B cell (primary cell): Measurements from ENCODE around the gene FASLG.

Source experiments
- CTCF ChIP-seq: fragments of 200-600 bp; IDR thresholded peaks from one replicate; pipeline ENCODE4 v1.8.0; 2022; ENCODE audit warnings: antibody characterized with exemption, mild to moderate bottlenecking
- EZH2 ChIP-seq: IDR thresholded peaks from 2 replicates; pipeline ENCODE4 v1.6.1; 2012; ENCODE audit warnings: borderline replicate concordance, low read depth, mild to moderate bottlenecking, moderate library complexity, low read length; ENCODE audit not compliant: insufficient read depth, poor library complexity, severe bottlenecking

GRCh38 chr1:172672720-172673119, 13.8 kb downstream of the FASLG start:
- TF ChIP-seq CTCF, result no peak
- TF ChIP-seq EZH2, result no peak
